Esophagus muscularis mucosa (tissue), 3 donors: Measurements from ENCODE around the gene GASK1A.

Source experiments
- CTCF ChIP-seq, 3 experiments: fragments of 200-600 bp in 2 of 3; fragments of 450-650 bp in 1 of 3; sonication (generic) in 2 of 3; IDR thresholded peaks; one replicate each; pipeline ENCODE4 v1.5.1; 2017 to 2019; ENCODE audit warnings: antibody characterized with exemption in 3 of 3, mild to moderate bottlenecking in 2 of 3, moderate library complexity in 1 of 3
- POLR2A ChIP-seq: fragments of 450-650 bp; IDR thresholded peaks from one replicate; pipeline ENCODE4 v1.6.1; 2017; ENCODE audit warnings: antibody characterized with exemption, moderate library complexity, mild to moderate bottlenecking, low read depth

- TF ChIP-seq CTCF (IDR thresholded peaks at IDR 0.05) (no peak), POLR2A (no peak)
These were observed 33.1 kb downstream of the GASK1A start for GRCh38 chr3:43012174-43012573.
